ENCODE results near the gene CHN1.

Gene CHN1

GRCh38 chr2:174798801-174799200 lies 206.4 kb downstream of the CHN1 start:
- Histone ChIP-seq H3K4me3 (no peak overlapping the region), H3K27ac (peak overlapping the region in 1 of 21 experiments; percentile 43)

- H3K4me3 ChIP-seq = no peak overlapping the region
- H3K27ac ChIP-seq = peak overlapping the region in 4 of 21 experiments; percentile 9 to 78 (median 53)
Measured at GRCh38 chr2:174797781-174798276, 207.4 kb downstream of the CHN1 start.

DNA sequence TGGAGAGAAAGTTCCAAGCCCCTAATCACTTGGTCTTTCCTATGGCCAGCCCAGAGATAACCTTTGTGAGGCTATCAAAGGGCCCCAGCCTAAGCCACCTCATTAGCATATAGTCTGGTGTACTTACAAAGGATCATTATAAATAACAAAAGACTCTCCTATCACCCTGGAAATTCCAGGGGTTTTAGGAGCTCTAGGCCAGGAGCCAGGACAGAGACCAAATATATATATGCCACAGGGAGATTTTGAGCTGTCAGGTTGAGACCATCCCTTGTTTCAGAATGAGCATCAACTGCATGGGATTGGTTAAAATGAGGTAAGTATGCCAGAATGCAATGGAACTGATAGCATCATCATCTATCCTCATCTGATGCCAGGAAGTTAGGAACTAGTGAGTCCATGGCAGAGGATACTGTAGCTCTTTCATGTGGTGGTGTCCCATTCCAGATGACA lies 208.8 kb downstream of the CHN1 start:
- no peak overlapping the region for H3K4me3 ChIP-seq
- H3K27ac ChIP-seq = peak overlapping the region in 9 of 21 experiments; percentile 7 to 78 (median 52)

- Histone ChIP-seq H3K4me3 (no peak overlapping the region), H3K27ac (peak overlapping the region in 6 of 21 experiments; percentile 3 to 78 (median 26))
Measured at GRCh38 chr2:174794851-174795374, 210.3 kb downstream of the CHN1 start.

DNA sequence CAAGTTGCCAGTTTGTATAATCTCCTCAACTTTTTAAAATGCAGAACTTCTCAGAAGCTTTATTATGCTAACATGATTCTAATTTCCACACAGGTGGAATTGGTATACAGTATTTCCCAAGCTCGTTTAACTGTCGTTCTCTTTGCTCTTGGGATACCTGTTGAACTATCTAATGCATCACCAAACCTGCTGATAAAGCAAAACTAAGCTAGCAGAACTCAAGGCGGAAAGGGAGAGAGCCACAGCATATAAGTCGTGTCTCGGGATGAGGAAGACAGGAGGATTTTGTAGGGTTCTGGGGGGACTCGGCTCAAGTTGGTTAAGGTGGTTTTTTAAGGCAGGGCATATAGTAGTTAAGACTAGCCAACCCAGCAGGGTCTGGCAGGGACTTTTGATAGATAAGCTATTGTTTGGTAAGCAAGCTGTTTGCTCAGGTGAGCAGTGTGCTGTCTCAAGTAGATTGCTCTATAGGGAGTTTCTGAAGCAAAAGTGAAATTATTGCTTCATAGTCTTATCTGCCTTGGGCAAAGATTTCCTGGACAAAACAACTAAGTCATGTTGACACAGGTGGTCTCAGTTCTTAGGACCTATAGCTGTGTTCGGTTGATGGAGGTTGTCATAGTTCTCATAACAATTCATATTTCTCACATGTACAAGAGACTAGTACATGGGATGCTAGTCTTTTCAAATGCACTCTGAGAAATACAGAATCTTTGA lies 212.7 kb downstream of the CHN1 start:
- no peak overlapping the region for H3K4me3 ChIP-seq
- H3K27ac ChIP-seq = peak overlapping the region in 2 of 21 experiments; percentile 3 to 9

GRCh38 chr2:174791746-174792280 lies 213.4 kb downstream of the CHN1 start:
- peak overlapping the region in 4 of 21 experiments; percentile 9 to 45 (median 26) for H3K27ac ChIP-seq
- no peak overlapping the region for H3K4me3 ChIP-seq

GRCh38 chr2:174791020-174791419 lies 214.2 kb downstream of the CHN1 start:
- Histone ChIP-seq H3K4me3 (no peak overlapping the region), H3K27ac (peak overlapping the region in 3 of 21 experiments; percentile 21 to 45 (median 31))

DNA sequence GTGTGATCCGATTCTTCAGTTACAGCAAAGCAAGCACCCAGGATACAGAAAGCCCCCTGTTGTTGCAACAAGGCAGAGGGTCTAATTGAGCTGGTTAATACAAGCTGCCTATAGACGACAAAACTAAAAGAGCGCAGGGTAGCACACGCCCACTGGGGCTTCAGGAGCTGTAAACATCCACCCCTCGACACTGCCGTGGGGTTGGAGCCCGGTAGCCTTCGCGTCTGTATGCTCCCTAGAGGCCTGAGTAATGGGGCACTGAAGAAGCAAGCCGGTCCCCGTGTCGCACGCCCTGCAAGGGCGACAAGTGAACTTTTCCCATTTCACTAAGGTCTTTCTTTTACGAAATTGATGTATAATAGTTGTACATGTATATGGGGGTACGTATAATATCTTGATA lies 216.2 kb downstream of the CHN1 start:
- Histone ChIP-seq H3K4me3 (no peak overlapping the region), H3K27ac (peak overlapping the region in 16 of 21 experiments; percentile 23 to 88 (median 76))

DNA sequence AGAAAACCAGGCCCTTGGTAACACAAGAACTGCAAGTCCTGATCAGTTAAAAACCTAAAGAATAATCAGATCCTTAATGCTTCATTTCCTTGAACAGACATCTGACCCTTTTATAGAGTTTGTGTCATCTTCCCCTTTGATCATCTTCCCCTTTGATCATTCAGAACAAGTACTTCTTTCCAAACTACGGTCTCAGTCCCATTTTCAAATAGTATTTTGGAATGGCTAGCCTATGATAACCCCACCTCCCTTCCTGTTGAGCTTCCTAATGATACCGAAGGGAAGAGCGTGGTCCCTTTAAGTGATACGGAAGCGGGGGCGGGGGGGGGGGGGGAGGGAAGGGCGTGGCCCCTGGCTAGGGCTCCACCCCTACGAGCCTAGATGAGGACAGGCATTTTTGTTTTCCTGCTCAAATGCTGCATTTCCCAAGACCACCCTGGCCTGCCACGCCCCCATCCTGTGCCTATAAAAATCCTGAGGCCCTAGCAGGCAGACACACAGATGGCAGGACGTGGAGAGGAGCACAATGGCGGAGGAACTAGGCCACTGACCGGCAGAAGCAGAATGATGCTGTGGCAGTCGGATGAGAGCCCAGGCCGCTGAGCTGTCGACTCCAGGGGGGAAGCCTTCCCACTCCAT lies 216.8 kb downstream of the CHN1 start:
- Histone ChIP-seq H3K27ac (peak overlapping the region in 18 of 21 experiments; percentile 23 to 88 (median 75)), H3K4me3 (no peak overlapping the region)

DNA sequence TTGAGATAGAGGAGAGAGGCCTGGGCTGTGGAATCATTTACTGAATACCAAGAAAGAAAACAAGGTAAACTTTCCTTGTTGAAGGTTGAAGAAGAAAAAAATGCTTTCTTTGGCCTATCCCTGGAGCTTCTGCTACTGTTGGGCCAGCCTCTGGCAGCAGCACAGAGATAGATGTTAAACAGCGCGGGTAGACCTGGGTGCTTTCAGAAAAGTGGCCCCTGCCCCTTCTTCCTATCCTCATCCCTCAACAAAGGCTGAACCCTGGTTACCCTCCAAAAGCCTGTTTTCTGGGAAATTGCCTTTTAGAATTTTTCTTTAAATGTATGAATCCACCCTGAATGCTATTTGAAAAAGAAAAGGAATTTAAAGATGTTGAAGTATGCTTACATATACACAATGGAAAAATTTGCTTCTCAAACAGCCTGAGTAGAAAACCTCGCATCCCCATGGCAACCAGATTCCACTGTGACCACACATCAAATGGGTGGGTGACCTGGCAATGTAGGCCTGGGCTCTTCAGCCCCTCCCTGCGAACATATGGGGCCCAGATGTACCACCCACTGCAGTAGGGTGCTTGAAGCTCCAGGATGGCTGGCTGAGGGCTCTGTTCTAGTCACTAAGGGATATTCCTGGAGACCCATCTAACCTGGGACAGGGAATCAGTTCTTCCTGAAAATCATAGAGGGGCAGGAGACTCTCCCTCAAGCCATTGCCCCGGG lies 217.5 kb downstream of the CHN1 start:
- H3K4me3 ChIP-seq = no peak overlapping the region
- H3K27ac ChIP-seq = peak overlapping the region in 18 of 21 experiments; percentile 43 to 88 (median 76)

DNA sequence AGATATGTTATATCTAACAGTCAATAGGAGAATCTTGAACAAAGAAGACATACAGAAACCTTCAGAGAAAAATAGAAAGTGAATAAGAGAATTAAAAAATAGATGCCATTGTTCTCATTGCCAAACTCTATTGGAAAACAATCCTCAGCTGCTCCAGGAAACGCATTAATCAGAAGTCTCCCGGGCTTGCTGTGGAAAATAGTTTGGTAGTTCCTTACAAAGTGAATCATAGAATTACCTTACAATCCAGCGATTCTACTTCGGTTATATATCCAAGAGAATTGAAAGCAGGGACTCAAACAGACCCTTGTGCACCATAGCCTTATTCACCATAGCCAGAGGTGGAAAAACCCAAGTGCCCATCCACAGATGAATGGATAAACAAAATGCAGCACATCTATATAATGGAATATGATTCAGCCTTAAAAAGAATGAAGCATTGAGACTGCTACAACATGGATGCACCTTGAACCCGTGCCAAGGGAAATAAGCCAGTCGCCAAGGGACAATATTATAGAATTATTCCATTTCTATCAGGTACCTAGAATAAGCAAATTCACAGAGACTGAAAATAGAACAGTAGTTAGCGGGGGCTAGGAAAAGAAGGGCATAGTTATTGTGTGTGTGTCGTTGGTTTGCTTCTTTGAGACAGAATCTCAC lies 219.0 kb downstream of the CHN1 start:
- peak overlapping the region in 19 of 21 experiments; percentile 6 to 88 (median 67) for H3K27ac ChIP-seq

DNA sequence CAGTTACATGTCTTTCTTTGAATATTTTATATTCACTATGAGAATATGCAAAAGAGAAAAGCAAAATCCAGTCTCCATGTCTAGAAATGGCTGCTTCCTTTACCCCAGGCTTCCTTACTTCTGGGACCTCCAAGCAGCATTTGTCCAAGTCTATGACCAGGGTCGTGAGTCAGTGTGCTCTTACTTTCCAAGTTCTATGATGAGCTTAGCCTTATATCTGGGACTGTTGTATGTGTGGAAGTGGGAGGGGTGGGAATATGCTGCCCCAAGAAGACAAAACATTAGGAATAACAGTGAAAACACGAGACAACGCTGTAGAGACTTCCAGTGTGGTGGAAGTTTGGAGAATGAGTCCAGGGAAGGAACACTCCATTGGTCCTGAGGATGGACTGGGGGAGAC lies 219.7 kb downstream of the CHN1 start:
- Histone ChIP-seq H3K27ac (peak overlapping the region in 15 of 21 experiments; percentile 6 to 88 (median 48)), H3K4me3 (no peak overlapping the region)

More for the DNA sequence above, 219.0 kb downstream of the CHN1 start:
- H3K4me3 ChIP-seq = no peak overlapping the region

DNA sequence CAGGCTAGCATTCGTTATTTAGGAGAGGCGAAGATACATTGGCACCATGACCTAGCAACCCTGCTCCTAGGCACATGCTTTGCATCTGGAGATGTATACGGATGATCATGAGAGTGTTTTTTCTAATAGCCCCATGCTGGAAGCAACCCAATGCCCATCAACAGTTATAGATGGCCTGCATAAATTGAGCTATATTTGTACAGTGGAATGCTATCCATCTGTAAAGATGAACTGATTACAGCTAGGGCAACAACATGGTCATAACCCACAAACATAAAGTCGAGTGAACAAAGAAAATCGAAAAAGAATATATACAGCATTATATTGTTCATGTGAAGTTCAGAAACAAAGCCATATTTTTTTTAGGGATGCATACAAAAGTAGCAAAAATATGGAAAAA lies 220.3 kb downstream of the CHN1 start:
- peak overlapping the region in 1 of 21 experiments; percentile 61 for H3K27ac ChIP-seq
- H3K4me3 ChIP-seq = no peak overlapping the region

- Histone ChIP-seq H3K4me3 (no peak overlapping the region), H3K27ac (no peak overlapping the region)
Measured at GRCh38 chr2:174784316-174784715, 220.9 kb downstream of the CHN1 start.

GRCh38 chr2:174781996-174782395 lies 223.2 kb downstream of the CHN1 start:
- Histone ChIP-seq H3K4me3 (no peak overlapping the region), H3K27ac (no peak overlapping the region)

DNA sequence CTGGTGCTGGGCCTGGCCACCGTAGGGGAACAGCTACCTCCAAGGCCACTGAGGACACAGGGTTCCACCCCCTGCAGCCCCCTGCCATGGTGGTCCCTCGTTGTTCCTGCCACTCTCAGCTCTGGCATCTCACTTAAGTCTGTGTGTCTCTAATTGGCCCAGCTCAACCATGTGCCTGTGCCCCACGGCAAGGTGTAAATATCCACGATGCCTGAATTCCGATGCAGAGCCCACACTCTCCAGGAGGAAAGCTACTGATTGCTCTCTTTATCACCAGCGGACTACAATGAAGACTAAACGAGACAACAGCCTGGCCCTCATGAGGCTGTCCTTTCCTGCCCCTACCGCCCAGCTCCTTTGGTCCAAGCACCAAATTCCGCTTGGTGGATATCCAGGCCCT lies 223.9 kb downstream of the CHN1 start:
- H3K27ac ChIP-seq = no peak overlapping the region
- H3K4me3 ChIP-seq = no peak overlapping the region

DNA sequence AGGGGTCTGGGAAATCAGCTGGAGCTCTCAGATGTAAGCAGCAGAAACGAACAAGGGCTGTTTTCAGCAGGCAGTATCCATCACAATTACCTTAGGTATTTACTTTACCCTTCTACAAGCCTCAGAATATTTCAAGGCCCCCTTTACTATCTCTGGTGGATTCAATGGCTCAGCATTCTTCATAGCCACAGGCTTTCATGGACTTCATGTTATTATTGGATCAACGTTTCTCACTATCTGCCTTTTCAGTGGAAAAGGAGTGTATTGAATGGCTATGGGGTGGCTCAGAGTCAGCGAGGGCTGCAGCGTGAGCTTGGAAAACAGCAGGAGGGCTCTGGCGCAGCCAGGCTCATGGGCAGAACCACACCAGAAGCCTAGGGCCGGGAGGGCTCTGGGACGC lies 224.3 kb downstream of the CHN1 start:
- Histone ChIP-seq H3K27ac (no peak overlapping the region), H3K4me3 (no peak overlapping the region)

- Histone ChIP-seq H3K4me3 (no peak overlapping the region), H3K27ac (peak overlapping the region in 8 of 21 experiments; percentile 11 to 85 (median 50))
Measured at GRCh38 chr2:174780191-174780840, 224.9 kb downstream of the CHN1 start.
